CD4-positive, alpha-beta T cell treated with Interleukin-6 at 100 ng/mL for 8 hours (primary cell): Measurements from ENCODE around the gene FOXL3.
A peak's percentile ranks its signal among the peaks of the same experiment; 100 is the strongest.

Experiments
- DNase-seq: peaks from one replicate; pipeline ENCODE4 v3.0.0-alpha.2; 2020; ENCODE audit warnings: mixed read lengths, low spot score

FOXL3 gene

GRCh38 chr7:302054-302992 lies 12.4 kb downstream of the FOXL3 start:
- DNase-seq, result no peak

- DNase-seq, result no peak
These were observed 13.5 kb downstream of the FOXL3 start for GRCh38 chr7:303425-303824.

GRCh38 chr7:303884-304573 lies 14.1 kb downstream of the FOXL3 start:
- DNase-seq, result no peak

- DNase-seq, result no peak
These were observed 14.8 kb downstream of the FOXL3 start for GRCh38 chr7:304574-305409.

GRCh38 chr7:305410-306151 lies 15.6 kb downstream of the FOXL3 start:
- no peak for DNase-seq

GRCh38 chr7:307970-308369 lies 18.0 kb downstream of the FOXL3 start:
- DNase-seq, result no peak

GRCh38 chr7:309586-310228 lies 19.7 kb downstream of the FOXL3 start:
- DNase-seq, result no peak

- DNase-seq, result no peak
These were observed 21.2 kb downstream of the FOXL3 start for GRCh38 chr7:311131-311680.

GRCh38 chr7:311796-312195 lies 21.8 kb downstream of the FOXL3 start:
- DNase-seq, result no peak

GRCh38 chr7:312424-312823 lies 22.5 kb downstream of the FOXL3 start:
- DNase-seq, result no peak

- DNase-seq, result no peak
These were observed 24.9 kb downstream of the FOXL3 start for GRCh38 chr7:314853-315252.

GRCh38 chr7:315516-316265 lies 25.7 kb downstream of the FOXL3 start:
- DNase-seq, result no peak

- DNase-seq, result no peak
These were observed 27.9 kb downstream of the FOXL3 start for GRCh38 chr7:317643-318405.

GRCh38 chr7:318476-318875 lies 28.5 kb downstream of the FOXL3 start:
- DNase-seq, result no peak

- DNase-seq, result no peak
These were observed 29.1 kb downstream of the FOXL3 start for GRCh38 chr7:318878-319661.

GRCh38 chr7:320297-320696 lies 30.3 kb downstream of the FOXL3 start:
- no peak for DNase-seq

GRCh38 chr7:322111-322671 lies 32.2 kb downstream of the FOXL3 start:
- DNase-seq, result peak; percentile 78

GRCh38 chr7:322708-323111 lies 32.7 kb downstream of the FOXL3 start:
- no peak for DNase-seq
